HepG2 (cell line): ENCODE measurements around the gene DCUN1D2. TPM values are rescaled to one million over a fixed set of nuclear protein-coding genes. Genes with fewer than 3 reads are reported as not detected.

ENCODE experiments used
- ATAC-seq: fragments of 200-7000 bp; cut with Tn5 transposase; 3 replicates; pipeline ENCODE4 v1.9.1; 2020; ENCODE audit warnings: mild to moderate bottlenecking, moderate library complexity
- BruUV-seq: library from RNA; stranded (reverse); fragments of 400-500 nt; replicated peaks from 2 replicates; lab custom pipeline; 2021; lab: Mats Ljungman, UMichigan
- CTCF ChIA-PET: fragments of 300-600 bp; formaldehyde crosslinking; extraction: SDS; loops from one replicate; lab custom pipeline; 2021; ENCODE audit warnings: low total read pairs, inconsistent platforms, low intra/inter-chr PET ratio; lab: Yijun Ruan, JAX
- POLR2A ChIA-PET: fragments of 350-600 bp; sonication (Branson Sonifier 250); formaldehyde crosslinking; loops from one replicate; lab custom pipeline; 2020; ENCODE audit warnings: antibody characterized with exemption, inconsistent platforms; lab: Yijun Ruan, JAX
- DNase-seq: peaks from one replicate; pipeline ENCODE4 v3.0.0-alpha.2; 2015; ENCODE audit warnings: low spot score
- FAIRE-seq: peaks from 3 replicates; lab custom pipeline; 2011; peaks lifted over from hg19 to GRCh38; lab: Jason Lieb, UNC
- H2AFZ ChIP-seq: one replicate; pipeline ENCODE4 v1.6.1; 2011; ENCODE audit warnings: low read length, inconsistent platforms
- H3K27ac ChIP-seq: fragments of 300-600 bp; 3 replicates; pipeline ENCODE4 v1.8.0; 2011; ENCODE audit warnings: mixed run types, mild to moderate bottlenecking, mixed read lengths, low read length, inconsistent platforms; ENCODE audit not compliant: insufficient read depth; ENCODE audit errors: extremely low read length
- H3K27me3 ChIP-seq, 2 experiments: fragments of 200-600 bp in 1 of 2; 2 replicates in 1 of 2; 3 replicates in 1 of 2; pipeline versions ENCODE4 v1.6.0 to v1.8.0; 2011; ENCODE audit warnings: low read length in 2 of 2, mild to moderate bottlenecking in 2 of 2, moderate library complexity in 2 of 2, inconsistent platforms in 1 of 2; ENCODE audit not compliant: insufficient read depth in 2 of 2, control insufficient read depth in 1 of 2
- H3K36me3 ChIP-seq, 2 experiments: fragments of 200-600 bp in 1 of 2; replicated peaks in 1 of 2; 2 replicates in 1 of 2; 3 replicates in 1 of 2; pipeline versions ENCODE4 v1.5.1 to v1.8.0; 2011; ENCODE audit warnings: low read length in 2 of 2, inconsistent platforms in 1 of 2; ENCODE audit not compliant: insufficient read depth in 2 of 2, control insufficient read depth in 1 of 2
- H3K4me1 ChIP-seq: 2 replicates; pipeline ENCODE4 v1.5.1; 2012; ENCODE audit warnings: low read length, inconsistent platforms; ENCODE audit not compliant: insufficient read depth
- H3K4me2 ChIP-seq: 2 replicates; pipeline ENCODE4 v1.6.0; 2011; ENCODE audit warnings: low read depth, low read length, inconsistent platforms
- H3K4me3 ChIP-seq, 3 experiments: fragments of 200-600 bp in 1 of 3; sonication (generic), shearing (Covaris generic) in 1 of 3; replicated peaks in 1 of 3; 2 replicates each; pipeline ENCODE4 v1.5.1; 2011 to 2016; ENCODE audit warnings: low read length in 3 of 3, inconsistent platforms in 2 of 3, low read depth in 2 of 3, mild to moderate bottlenecking in 2 of 3, control low read depth in 1 of 3, mixed read lengths in 1 of 3; ENCODE audit not compliant: insufficient read depth in 1 of 3
- H3K79me2 ChIP-seq: one replicate; pipeline ENCODE4 v1.6.1; 2011; ENCODE audit warnings: low read length, inconsistent platforms; ENCODE audit not compliant: insufficient read depth
- H3K9ac ChIP-seq: 2 replicates; pipeline ENCODE4 v1.6.0; 2011; ENCODE audit warnings: mild to moderate bottlenecking, low read depth, low read length, inconsistent platforms; ENCODE audit not compliant: insufficient read depth
- H3K9me3 ChIP-seq: 2 replicates; pipeline ENCODE4 v1.5.1; 2012; ENCODE audit warnings: mild to moderate bottlenecking, low read length
- H4K20me1 ChIP-seq: 2 replicates; pipeline ENCODE4 v1.6.0; 2011; ENCODE audit warnings: inconsistent platforms, mild to moderate bottlenecking, low read length, moderate library complexity; ENCODE audit not compliant: insufficient read depth
- NR0B2 ChIP-seq: sonication (generic); formaldehyde crosslinking; IDR thresholded peaks from 2 replicates; pipeline ENCODE4 v1.4.0; 2020; ENCODE audit warnings: mild to moderate bottlenecking, missing genetic modification reagents
- SOX6 ChIP-seq, 2 experiments: fragments of 450-650 bp in 1 of 2; sonication (generic) in 1 of 2; formaldehyde crosslinking in 1 of 2; IDR thresholded peaks; 2 replicates each; pipeline versions ENCODE4 v1.4.0 to v1.6.1; 2017 to 2020; ENCODE audit warnings: antibody characterized with exemption in 1 of 2, mild to moderate bottlenecking in 1 of 2, missing genetic modification reagents in 1 of 2
- WGBS: methylation state at CpG from one replicate; pipeline ENCODE4 v1.1.6; 2017; ENCODE audit warnings: low lambda C conversion rate; 5-methylcytosine and 5-hydroxymethylcytosine counted together
- in situ Hi-C: cut with HindIII; loops from 2 replicates; pipeline ENCODE4 v1.10.0; 2017; ENCODE audit warnings: low pct_unique_long_range_greater_than_20kb; ENCODE audit not compliant: extremely low pct_ligation_motif_present
- intact Hi-C: fragments of 100-400 bp; cut with micrococcal nuclease; formaldehyde crosslinking; loops from one replicate; pipeline ENCODE4 v1.10.0; 2022; ENCODE audit not compliant: unreplicated experiment
- polyA plus RNA-seq, 8 experiments: library from polyadenylated mRNA; depleted of rRNA in 3 of 8; stranded (reverse) in 7 of 8; unstranded in 1 of 8; fragments of >200 nt; fragmentation: Illumina TruSeq in 4 of 8; extraction: Trizol in 4 of 8; gene quantifications; 2 replicates each; pipeline versions ENCODE4 v1.2.1 to v1.2.3, GENCODE V29; 2011 to 2016; ENCODE audit warnings: low read depth in 4 of 8, missing spikeins in 1 of 8, mixed read lengths in 1 of 8; ENCODE audit not compliant: insufficient read depth in 1 of 8
- total RNA-seq, 5 experiments: library from RNA; depleted of rRNA; stranded (reverse); fragments of >200 nt; fragmentation: Illumina TruSeq; extraction: Trizol; gene quantifications; 2 replicates each; pipeline ENCODE4 v1.2.3, GENCODE V29; 2016; ENCODE audit warnings: low read depth in 1 of 5
- TF ChIP-seq, protein P1 (sequence below): sonication (generic); formaldehyde crosslinking; IDR thresholded peaks from 2 replicates; pipeline ENCODE4 v1.5.1; 2020; ENCODE audit warnings: mild to moderate bottlenecking, missing genetic modification reagents

Gene DCUN1D2
- total and polyA plus RNA-seq, 2 of the 13 experiments (the other 11 are each of a cell fraction or from before 2014, with no cell fraction given), result 9.1 to 9.6 TPM

DNA sequence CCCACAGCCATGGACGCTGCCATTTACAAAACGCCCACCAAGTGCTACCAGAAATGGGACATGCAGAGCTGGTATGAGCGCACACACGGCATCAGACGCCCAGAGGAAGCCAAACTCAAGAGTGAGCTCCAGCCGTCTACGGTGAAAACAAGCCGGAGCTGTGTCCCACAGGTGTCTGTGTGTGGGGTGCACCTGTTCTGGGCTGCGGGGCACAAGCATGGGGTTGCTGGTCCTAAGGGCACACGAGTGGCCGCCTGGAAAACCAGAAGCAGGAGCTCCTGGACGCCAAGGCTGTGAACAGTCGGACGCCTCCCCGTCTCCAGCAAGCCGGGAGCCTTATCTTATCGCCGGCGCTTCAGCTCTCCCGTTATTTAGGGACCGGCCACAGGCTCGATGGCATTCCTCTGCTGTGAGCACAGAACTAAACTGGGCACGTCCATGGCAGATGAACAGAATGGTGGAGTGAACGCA is 38.5 kb downstream of the DCUN1D2 start:
- ATAC-seq (no peak), DNase-seq (no peak), FAIRE-seq (no peak)
- H3K4me1 ChIP-seq, result peaks cover 22% of the 10 kb centered on the region
- H3K9me3 ChIP-seq, result no peaks in the 10 kb centered on the region
- no peaks in the 10 kb centered on the region for H4K20me1 ChIP-seq
- 92% methylated on average over 13 of the region's 24 CpGs for WGBS
- no peak overlapping the region for H3K27ac ChIP-seq
- H2AFZ ChIP-seq, result no peak overlapping the region
- TF ChIP-seq NR0B2 (no peak), SOX6 (IDR thresholded peaks at IDR 0.05) (no peak), SOX6 (CRISPR knock-in tag; IDR thresholded peaks at IDR 0.05) (no peak)
- TF ChIP-seq, protein P1, sequence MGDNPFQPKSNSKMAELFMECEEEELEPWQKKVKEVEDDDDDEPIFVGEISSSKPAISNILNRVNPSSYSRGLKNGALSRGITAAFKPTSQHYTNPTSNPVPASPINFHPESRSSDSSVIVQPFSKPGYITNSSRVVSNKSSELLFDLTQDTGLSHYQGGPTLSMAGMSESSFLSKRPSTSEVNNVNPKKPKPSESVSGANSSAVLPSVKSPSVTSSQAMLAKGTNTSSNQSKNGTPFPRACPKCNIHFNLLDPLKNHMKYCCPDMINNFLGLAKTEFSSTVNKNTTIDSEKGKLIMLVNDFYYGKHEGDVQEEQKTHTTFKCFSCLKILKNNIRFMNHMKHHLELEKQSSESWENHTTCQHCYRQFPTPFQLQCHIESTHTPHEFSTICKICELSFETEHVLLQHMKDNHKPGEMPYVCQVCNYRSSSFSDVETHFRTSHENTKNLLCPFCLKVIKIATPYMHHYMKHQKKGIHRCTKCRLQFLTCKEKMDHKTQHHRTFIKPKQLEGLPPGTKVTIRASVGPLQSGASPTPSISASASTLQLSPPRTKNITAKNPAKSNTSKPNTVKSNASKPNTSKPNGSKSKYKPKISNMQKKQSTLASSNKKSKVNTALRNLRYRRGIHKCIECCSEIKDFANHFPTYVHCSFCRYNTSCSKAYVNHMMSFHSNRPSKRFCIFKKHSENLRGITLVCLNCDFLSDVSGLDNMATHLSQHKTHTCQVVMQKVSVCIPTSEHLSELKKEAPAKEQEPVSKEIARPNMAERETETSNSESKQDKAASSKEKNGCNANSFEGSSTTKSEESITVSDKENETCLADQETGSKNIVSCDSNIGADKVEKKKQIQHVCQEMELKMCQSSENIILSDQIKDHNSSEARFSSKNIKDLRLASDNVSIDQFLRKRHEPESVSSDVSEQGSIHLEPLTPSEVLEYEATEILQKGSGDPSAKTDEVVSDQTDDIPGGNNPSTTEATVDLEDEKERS (CRISPR knock-in tag), result no peak
- H3K36me3 ChIP-seq, result peaks cover 6 to 8% of the 10 kb centered on the region in 2 experiments; a peak in 4 of 5 replicates
- no peak overlapping the region for H3K4me3 ChIP-seq
- no peak overlapping the region for H3K4me2 ChIP-seq
- intact Hi-C loops (no loop called here), in situ Hi-C loops (loop anchor here (5.0 kb wide), 1 partner anchor 45 kb away; no protein-coding TSS in a partner anchor)
- CTCF ChIA-PET, result no interaction called here
- H3K79me2 ChIP-seq, result no peaks in the 10 kb centered on the region
- POLR2A ChIA-PET, result no interaction called here
- BruUV-seq, result no TSS peak
- no peaks in the 10 kb centered on the region for H3K27me3 ChIP-seq
- no peak overlapping the region for H3K9ac ChIP-seq
